NCI-H345 treated with DMSO at 0.1 percent for 48 hours (cell line): ENCODE results near the gene CERS1.

Source experiments
- DNase-seq: peaks from one replicate; lab custom pipeline; 2025; ENCODE audit not compliant: unreplicated experiment; lab: John Stamatoyannopoulos, UW

Gene CERS1

DNA sequence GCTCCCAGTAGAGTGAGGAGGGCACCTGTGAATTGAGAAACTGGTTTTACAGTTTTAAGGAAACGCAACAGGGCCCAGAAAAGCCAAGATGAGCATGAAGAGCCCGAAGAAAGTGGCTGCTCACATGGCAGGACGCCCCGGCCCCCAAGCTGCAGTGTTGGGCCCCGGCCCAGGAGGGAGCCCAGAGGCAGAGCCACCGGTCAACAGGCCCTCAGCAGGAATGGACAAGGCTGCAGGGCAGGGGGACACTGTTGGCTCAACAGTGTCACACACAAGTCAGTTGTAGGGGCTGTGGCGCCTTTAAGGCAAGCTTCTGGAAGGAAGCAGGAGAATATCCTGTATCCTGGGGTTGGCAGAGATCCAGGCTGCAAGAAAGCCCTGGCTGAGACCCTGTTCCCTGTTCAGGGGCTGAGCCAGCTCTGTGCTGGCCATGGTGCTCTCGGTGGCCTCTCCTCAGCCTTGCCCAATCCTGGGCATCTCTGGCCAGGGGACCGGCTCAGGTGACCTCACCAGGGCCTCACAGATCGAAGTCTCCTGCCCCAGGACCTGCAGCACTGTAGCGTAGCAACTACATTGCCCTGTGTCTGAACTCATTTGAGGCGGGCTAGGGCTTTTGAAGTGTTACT is 36.2 kb downstream of the CERS1 start:
- no peak for DNase-seq

GRCh38 chr19:18858906-18859646 is 36.9 kb downstream of the CERS1 start:
- DNase-seq: no peak

GRCh38 chr19:18857223-18857622 is 38.7 kb downstream of the CERS1 start:
- DNase-seq: no peak

DNA sequence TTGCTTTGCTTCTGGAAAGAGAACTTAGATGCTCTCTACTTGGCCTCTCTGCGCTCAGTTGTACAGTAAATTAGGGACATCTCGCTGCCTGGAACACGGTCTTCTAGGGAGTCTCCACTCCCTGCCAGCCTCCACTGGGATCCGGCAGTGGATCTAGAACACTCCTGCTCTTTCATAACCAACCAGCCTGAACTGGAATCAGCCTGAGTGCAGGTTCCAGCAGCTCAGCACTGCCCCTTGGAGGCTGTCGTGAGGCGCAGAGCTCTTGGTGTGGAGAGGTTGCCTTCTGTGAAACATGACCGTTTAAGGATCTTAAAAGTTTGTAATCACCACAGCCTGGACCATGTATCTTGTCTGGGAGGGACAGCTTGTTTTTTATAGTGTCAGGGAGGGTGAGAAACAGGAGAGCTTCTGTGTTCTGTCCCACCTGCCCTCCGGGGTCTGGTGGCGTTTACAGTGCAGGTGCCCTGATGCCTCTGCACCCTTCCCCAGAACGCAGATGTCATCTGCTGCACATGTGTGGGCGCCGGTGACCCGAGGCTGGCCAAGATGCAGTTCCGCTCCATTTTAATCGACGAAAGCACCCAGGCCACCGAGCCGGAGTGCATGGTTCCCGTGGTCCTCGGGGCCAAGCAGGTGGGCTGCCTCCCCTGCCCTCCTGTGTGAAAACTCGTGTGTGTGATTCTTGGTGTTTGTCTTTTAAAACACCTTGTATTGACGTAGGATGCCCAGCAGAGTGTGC is 39.4 kb downstream of the CERS1 start:
- DNase-seq: no peak

DNA sequence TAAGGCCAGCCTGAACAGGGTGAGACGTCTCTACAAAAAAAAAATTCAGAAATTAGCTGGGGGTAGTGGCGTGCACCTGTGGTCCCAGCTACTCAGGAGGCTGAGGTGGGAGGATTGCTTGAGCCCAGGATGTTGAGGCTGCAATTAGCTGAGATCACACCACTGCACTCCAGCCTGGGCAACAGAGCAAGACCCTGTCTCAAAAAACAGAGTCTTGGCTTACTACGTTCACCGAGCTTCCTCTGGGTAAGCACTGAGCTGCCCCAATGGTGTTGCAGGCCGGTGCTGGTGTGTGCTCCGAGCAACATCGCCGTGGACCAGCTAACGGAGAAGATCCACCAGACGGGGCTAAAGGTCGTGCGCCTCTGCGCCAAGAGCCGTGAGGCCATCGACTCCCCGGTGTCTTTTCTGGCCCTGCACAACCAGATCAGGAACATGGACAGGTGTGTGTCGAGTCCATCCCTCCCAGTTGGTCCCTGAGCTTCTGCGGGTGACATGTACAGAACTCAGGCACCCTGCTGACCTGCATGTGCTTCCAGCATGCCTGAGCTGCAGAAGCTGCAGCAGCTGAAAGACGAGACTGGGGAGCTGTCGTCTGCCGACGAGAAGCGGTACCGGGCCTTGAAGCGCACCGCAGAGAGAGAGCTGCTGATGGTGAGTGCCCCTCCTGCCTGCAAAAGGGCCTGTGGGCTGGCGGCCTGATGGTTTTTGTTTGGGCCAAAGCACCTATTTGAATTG is 40.1 kb downstream of the CERS1 start:
- no peak for DNase-seq

DNA sequence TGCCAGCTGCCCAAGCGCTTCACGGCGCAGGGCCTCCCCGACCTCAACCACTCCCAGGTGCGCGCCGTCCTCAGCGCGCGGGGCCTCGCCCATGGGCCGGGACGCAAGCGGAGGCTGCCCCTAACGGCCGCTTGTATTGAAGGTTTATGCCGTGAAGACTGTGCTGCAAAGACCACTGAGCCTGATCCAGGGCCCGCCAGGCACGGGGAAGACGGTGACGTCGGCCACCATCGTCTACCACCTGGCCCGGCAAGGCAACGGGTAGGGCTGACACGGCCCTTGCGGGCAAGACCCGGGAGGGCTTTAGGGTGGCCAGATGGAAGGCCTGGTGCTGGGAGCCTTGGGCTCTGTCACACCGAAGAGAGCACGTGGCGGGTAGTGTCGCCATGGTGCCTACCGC is 41.0 kb downstream of the CERS1 start:
- no peak for DNase-seq

- no peak for DNase-seq
These were observed 42.1 kb downstream of the CERS1 start for GRCh38 chr19:18853755-18854427.

DNA sequence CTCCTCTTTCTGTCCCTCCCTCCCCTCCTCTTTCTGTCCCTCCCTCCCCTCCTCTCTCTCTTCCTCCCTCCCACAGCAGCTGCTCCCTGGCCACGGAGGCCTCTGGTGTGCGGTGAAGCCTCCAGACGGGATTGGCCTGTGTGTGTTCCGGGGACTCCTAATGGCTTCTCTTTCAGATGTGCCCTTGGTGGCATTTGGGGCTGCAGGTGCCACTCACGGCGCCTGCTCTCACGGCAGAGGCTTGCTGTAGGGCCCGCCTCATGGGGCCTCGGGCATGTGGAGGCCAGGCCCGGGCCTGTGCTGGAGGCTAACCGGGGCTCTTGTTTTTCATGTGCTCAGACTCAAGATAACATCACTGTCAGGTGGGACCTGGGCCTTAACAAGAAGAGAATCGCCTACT is 43.3 kb downstream of the CERS1 start:
- no peak for DNase-seq

- no peak for DNase-seq
These were observed 44.2 kb downstream of the CERS1 start for GRCh38 chr19:18851673-18852325.

DNA sequence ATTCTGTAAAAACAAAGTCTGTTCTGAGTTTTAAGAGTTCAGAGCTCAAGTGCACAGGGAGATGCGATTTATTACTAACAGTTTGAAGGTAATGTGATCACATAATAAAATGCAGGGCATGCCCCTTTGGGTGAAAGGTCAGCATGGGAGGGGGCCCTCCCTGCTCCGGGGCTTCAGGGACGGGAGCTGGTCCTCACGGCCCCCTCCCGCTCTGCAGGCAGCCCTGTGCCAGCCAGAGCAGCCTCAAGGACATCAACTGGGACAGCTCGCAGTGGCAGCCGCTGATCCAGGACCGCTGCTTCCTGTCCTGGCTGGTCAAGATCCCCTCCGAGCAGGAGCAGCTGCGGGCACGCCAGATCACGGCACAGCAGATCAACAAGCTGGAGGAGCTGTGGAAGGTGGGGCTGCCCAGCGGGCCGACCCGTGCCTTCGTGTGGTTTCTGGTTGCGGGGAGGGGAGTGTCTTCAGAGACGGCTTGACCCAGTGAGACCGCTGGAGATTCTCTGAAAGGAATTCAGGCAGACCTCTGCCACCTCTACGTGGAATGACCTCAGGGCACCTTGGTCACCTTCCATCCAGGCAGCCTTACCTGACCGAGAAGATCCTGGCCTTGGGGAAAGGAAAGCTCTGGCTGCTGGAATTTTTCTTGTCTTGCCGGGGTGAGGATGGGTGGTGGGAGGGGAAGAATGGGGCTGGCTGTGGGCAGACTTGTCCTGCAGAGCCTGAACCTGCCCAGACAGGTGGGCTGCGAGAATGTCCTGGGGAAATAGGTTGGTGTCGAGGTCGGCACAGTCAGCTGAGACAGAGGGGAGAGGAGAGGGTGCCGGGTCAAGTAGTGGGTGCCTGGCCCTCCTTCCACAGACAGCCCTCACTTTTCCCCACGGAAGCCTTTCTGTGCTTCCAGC is 45.2 kb downstream of the CERS1 start:
- DNase-seq: no peak

GRCh38 chr19:18849838-18850400 is 46.0 kb downstream of the CERS1 start:
- no peak for DNase-seq

DNA sequence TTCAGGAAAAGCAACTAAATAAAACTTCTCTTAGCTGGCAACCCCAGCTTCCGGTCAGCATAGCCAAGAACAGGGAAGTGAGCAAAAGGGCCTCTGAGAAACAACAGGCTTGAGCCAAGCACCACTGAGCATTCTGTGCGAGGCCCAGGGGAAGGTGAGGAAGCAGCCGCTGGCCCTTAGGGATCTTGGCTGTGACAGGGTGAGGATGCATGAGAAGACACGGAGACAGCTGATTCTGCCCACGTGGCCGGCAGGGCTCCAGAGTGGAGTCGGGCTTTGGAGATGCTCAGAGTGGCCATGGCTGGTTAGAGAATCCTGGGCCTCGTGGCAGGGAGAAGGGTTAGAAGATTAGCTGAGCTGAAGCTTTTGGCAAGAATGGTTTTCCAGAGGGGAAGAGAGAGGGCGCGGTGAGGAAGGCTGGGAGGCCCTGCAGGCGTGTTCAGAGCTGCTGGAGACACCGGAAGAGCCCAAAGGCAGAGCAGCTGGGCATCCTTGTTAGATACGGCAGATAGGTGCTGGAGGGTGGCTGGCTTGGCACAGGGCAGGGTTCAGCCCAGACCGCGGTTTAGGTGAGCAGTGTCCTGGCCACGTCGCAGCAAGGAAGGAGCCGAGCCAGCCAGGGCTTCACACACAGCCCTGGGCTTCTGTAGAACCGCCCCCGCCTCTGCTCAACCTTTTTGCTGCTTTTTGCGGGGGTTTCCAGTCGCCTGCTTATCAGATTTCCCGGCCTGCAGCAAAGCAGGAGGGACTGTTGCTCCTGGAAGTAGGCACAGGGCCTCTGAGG is 46.9 kb downstream of the CERS1 start:
- DNase-seq: no peak

- no peak for DNase-seq
These were observed 48.2 kb downstream of the CERS1 start for GRCh38 chr19:18847549-18848463.

DNA sequence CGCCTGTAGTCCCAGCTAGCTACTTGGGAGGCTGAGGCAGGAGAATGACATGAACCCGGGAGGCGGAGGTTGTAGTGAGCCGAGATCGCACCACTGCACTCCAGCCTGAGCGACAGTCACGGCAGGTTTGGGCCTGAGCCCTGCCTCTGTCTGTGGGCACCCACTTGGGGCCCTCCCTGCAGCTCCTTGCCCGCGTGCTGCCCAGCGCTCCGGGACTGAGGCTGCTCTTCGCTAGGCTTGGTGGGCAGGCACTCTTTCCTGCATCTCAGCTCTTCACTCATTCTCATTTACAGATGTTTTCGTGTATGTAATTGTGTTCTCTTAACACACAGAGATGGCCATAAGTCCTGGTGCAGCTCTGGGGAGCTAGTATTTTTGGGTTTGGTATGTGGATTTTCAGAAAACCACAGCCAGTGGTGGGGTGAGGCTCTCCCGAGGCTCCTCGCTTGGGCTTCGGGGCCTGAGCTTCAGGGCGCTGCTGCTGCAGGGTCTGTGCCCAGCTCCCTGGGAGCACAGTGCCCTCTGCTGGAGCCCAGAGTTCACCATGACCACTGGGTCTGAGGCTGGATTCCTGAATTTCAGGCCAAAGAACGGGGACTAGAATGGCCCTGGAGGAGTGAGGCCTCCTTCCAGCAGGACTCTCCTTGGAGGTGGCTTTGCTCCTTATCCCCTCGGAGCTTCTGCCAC is 49.0 kb downstream of the CERS1 start:
- no peak for DNase-seq

DNA sequence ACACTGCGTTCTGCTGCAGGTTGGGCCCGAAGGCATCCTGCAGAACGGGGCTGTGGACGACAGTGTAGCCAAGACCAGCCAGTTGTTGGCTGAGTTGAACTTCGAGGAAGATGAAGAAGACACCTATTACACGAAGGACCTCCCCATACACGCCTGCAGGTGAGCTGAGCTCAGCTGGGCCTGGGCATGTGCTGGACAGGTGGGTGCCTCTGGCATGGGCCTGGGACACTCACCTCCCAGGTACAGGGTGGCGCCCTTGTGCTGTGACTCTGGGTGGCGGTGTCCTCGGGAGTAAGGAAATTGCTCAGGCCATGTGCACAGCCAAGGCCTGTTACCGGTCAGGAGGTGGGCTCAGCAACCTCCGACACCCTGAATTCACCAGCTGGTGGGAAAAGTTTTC is 50.0 kb downstream of the CERS1 start:
- no peak for DNase-seq

- DNase-seq: no peak
These were observed 51.1 kb downstream of the CERS1 start for GRCh38 chr19:18844806-18845329.
